Activated T-helper 1 cell treated with Interleukin-2 at 50 U/mL for 16 hours (primary cell): ENCODE results near the gene PDXP.
"Not testable (repeated sequence)": the region's sequence is repeated elsewhere in the genome, so short reads cannot be mapped to it uniquely, and the experiment has no call there.

ENCODE experiments used
- DNase-seq: peaks from one replicate; pipeline ENCODE4 v3.0.0-alpha.2; 2020; ENCODE audit warnings: low read depth

Gene PDXP

DNA sequence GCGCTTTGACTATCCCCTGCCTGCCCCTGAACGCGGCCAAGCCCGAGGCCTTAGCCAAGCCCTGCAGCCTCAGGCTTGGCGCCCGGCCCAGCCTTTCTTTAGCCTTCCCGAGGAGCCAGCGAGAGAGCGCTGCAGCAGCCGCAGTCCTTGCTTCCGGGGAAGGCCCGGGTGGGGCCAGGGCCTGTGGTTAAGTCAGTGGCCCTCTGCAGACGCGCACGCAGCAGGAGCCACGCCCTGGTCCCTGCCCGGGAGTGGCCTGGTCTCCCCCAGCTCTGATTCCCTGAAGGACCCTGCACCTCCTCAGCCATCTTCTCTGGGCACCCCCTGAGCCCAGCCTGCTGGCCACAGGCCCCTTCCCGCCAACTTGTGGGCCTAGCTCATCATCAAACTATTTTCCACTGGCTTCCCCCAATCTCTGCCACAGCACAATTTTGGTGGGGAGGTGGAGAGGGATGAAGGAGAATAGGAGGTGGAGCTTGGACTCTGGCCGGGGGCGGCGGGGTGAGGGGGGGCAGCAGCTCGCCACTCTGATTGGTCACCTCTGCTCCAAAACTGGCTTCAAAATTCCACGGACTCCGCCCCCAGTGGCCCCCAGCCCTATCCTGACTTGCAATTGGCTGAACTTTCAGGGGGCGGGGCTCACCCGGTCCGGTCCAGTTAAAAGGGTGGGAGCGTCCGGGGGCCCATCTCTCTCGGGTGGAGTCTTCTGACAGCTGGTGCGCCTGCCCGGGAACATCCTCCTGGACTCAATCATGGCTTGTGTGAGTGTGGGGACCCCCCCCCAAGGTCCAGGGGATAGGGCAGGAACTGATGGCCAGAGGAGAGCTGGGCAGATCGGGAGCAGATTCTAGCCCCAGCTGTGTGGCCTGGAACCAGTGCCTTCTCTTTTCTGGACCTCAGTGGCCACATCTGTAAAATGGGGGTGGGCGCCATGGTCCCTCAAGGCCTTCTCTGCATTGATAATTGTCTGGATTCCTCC lies 16.7 kb downstream of the PDXP start, which contains the start of gene LGALS1:
LGALS1 (plus strand) TSS at position 686 of the 979 bp plus-strand sequence; CDS start at position 753, 67 bp downstream.
- DNase-seq: peak; percentile 56

DNA sequence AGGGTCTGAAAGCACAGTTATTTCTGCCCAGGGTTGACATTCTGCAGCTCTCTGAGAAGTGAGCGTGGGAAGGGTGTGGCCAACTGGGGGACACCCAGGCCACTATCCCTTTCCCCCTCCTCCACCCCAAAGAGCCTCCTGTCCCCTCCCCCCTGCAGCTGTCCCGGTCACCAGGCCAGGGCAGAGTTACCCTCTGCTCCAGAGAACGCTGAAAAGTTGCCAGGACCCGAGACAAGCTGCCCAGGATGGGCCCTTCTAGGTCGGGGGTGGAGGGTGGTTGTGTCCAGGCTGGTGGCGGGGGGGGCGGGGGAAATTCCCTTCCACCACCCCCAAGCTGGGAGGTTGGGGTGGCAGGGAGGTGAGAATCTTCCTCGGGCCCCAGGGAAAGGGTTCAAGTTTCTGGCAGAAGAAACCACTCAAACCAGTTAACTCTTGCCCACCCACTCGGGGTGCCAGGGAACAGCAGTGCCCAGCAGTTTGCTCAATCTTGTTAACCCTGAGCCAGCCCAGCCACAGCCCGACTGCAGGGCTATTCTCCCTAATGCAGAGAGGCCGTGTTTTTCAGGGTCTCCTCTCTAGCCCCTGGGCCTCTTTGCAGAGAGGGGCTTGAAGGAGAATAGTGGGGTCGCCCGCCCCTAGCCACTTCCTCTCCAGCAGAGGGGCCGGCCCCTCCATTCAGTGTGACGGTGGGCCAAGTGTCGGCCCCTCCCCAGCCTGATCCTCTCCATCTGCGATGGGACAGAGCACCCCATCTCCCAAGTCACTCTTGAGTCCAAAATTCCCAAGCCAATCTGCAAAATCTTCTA lies 17.6 kb downstream of the PDXP start:
- no peak for DNase-seq

- peak; percentile 91 for DNase-seq
Measured at GRCh38 chr22:37676736-37677492, 18.4 kb downstream of the PDXP start.

DNA sequence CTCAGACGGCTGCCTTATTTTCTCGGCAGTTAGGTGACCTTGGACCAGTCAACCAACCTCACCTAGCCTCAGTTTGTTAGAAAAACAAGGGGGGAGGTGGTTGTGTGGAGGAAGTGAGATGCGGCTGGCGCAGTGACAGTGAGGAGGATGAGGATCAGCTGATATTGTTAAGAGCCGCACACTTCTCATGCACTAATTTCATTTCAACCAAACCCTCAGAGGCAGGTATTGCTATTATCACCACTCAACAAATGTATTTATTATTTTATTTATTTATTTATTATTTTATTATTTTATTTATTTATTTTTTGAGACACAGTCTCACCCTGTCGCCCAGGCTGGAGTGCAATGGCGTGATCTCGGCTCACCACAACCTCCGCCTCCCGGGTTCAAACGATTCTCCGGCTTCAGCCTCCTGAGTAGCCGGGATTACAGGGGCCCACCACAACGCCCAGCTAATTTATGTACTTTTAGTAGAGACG lies 19.0 kb downstream of the PDXP start:
- DNase-seq: no peak

DNA sequence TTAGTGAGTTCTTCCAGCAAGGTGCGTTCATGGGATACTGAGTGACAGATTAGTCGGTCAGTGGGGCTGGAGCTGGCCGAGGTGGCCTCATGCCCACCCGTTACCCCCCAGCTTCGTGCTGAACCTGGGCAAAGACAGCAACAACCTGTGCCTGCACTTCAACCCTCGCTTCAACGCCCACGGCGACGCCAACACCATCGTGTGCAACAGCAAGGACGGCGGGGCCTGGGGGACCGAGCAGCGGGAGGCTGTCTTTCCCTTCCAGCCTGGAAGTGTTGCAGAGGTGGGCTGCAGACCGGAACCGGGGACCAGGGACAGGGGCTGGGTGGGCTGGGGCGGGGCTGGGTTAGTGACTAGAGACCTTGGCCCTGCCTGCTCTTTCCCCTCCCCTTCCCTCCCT lies 19.8 kb downstream of the PDXP start:
- no peak for DNase-seq

- DNase-seq: no peak
Measured at GRCh38 chr22:37679670-37680069, 21.1 kb downstream of the PDXP start.

DNA sequence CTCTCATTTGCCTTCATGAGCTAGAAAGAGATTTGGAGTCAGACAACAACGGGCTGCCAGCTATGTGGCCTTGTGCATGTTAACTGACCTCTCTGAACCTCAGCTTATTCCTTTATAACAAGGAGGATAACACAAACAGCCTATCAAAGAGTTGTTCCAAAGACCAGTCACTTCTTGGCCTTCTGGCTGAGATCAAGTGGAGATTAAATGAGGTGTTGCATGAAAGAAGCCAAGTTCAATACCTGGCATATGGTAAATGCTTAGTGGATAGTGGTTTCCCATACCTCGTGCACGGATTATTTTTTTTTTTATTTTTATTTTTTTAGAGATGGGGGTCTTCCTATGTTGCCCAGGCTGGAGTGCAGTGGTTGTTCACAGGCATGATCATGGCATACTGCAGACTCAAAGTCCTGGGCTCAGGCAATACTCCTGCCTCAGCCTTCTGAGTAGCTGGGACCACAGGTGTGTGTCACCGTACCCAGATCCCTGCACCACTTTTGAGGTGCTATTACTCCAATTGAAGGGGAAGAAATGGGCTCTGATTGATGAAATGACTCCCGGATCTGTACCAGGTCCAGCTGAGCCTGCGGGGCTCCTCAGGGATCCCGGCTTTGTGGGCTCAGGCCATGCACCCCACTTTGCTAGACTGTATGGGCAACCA lies 21.8 kb downstream of the PDXP start:
- no peak for DNase-seq

DNA sequence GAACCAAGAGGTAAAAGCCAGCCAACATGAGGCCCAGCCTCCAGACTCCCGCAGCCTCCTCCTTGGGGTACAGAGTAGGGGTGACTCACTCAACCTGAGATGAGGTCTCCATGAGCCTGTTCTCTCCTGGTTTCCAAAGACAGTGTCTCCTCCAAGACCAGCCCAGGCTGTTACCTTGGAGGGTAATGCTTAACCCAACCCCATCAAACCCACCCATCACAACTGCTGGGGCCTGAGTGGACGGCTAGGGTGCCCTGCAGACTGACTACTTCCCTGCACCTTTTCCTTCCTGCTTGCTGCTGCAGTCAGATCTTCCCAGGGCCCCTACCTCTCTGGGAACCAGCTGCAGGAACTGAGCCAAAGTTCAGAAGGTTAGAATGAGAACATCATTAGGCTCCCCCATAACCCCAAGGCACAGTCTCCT lies 22.5 kb downstream of the PDXP start:
- no peak for DNase-seq

DNA sequence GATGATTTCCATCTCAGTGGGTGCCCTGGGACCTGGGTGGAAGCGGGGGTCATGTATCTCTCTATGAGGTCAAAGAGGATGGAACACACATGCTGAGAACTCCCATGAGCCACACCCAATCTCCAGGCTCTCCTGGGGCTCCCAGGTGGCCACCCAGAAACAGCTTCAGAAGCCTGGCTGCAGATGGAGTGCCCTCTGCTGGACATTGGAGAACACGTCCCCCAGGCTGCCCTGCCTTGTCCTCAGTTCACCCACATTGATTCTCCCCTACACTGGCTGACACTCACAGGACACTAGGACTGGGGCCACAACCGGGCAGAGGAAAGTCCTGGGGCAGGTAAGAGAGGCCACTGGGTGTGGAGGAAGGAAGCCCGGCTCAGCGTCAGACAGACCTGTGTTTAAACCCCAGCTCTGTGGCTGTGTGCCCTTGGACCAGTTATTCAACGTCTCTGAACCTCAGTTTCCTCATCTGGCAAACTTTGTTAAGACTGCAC lies 23.1 kb downstream of the PDXP start:
- DNase-seq: peak; percentile 54

DNA sequence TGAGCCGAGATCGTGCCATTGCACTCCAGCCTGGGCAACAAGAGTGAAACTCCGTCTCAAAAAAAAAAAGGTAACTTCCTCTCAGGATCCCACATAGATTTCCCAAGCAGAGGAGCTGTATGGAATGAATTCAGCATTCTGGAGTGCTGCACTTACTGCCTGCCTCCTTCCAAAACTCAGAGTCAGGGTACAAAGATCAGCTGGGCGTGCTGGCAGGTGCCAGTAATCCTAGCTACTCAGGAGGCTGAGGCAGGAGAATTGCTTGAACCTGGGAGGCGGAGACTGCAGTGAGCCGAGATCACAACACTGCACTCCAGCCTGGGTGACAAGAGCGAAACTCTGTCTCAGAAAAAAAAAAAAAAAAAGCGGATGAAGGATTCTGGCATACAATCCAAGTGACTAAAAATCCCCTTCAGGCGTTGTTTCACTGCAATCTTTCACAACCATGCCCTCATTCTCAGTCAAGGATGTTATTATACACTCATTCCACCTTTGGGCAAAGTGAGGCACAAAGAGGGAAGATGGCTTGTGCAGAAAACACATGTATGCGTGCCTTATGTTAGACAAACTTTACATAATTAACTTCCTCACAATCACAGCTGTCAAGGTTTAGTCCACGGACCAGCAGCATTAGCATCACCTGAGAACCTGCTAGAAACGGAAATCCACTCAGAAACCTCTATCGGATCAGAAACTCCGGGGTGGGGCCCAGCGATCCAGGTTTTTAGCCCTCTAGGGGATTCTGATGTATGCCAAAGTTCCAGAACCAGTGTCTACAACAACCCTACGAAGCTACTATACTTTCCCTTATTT lies 26.5 kb downstream of the PDXP start:
- no peak for DNase-seq

- peak; percentile 65 for DNase-seq
Measured at GRCh38 chr22:37686002-37686982, 27.8 kb downstream of the PDXP start, which contains the start of gene NOL12. TSS of gene NOL12 (plus strand) at chr22:37686343. CDS start at chr22:37686393, 50 bp downstream.

DNA sequence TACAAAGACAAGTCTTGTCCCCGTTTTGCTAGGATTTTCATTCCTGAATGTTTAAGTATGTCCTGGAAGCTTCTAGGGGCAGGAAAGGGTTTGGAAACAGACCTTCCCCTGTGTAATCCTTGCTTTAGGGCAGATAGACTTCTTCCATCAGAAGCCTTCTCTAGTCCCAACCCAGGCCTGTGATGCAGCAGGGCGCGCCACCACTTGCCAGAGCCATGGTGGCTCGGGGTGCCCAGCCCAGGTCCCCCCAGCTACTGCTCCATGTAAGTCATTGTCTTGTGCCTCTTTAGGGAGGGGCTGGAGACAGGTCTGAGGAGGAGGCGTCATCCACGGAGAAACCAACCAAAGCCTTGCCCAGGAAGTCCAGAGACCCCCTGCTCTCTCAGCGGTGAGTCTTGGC lies 31.9 kb downstream of the PDXP start:
- DNase-seq: no peak

GRCh38 chr22:37690901-37691504 lies 32.5 kb downstream of the PDXP start:
- no peak for DNase-seq

DNA sequence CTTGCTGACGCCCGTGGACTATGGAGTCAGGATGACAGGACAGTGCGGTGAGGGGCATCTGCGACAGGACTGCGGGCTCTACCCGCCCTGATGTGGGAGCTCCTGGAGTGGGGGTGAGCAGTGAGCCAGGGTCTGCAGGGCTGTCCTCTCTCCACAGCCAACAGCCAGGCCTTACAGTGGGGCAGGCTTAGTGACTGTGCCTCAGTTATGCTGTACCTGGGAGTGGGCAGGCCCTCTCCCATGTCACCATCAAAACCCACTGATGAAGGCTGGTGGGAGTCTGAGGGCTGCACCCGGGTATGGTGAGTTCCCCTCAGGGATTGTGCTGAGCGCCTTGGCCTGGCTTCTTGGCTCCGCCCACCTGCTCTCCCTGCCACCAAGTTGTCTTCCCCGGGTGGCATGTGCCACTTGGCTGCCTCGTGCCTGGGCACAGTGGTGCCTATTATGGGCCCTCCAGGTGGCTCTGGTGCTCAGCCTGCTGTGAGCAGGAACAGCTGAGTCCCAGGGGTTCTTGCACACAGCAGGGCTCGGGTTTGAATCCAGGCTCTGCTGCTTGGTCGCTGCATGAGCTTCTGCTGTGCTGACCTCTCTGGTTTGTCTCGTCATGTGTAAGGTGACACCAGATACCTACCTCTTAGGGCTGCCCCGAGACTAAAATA lies 34.2 kb downstream of the PDXP start:
- no peak for DNase-seq

- DNase-seq: not testable (repeated sequence)
Measured at GRCh38 chr22:37694131-37694530, 35.6 kb downstream of the PDXP start.

DNA sequence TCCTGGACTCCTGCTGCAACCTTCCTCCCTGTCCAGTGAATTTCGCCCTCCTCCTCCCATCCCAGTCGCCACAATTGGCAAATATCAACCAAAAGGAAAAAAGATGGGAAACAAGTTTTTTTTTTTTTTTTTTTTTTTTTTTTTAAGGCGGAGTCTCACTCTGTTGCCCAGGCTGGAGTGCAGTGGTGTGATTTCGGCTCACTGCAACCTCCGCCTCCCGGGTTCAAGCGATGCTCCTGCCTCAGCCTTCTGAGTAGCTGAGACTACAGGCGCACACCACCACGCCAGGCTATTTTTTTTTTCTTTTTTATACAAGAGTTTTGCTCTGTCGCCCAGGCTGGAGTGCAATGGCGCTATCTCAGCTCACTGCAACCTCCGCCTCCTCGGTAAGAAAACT lies 37.7 kb downstream of the PDXP start:
- DNase-seq: not testable (repeated sequence)

- DNase-seq: peak; percentile 63
Measured at GRCh38 chr22:37696657-37697537, 38.4 kb downstream of the PDXP start, which contains the start of gene TRIOBP. TSS of gene TRIOBP (plus strand) at chr22:37697048. CDS start at chr22:37701366, 4,318 bp downstream.
